Upper lobe of left lung (tissue), 6 donors: ENCODE measurements around the gene MRPS15. TPM values are rescaled to one million over a fixed set of nuclear protein-coding genes. Genes with fewer than 3 reads are reported as not detected.
"Not testable (repeated sequence)": the region's sequence is repeated elsewhere in the genome, so short reads cannot be mapped to it uniquely, and the experiment has no call there.

Source experiments
- ATAC-seq, 2 donors: fragments of 200-7000 bp; cut with Tn5 transposase; one replicate each; pipeline ENCODE4 v1.9.1; 2022; ENCODE audit warnings: mild to moderate bottlenecking in 2 of 2, moderate library complexity in 2 of 2; ENCODE audit not compliant: low FRiP score in 2 of 2
- DNase-seq, 2 donors: peaks; one replicate each; pipeline ENCODE4 v3.0.0-alpha.2; 2019 to 2020
- H3K27ac ChIP-seq, 4 donors: fragments of 200-600 bp; sonication (generic); one replicate each; pipeline ENCODE4 v1.5.1; 2016 to 2019
- H3K27me3 ChIP-seq, 4 donors: fragments of 200-600 bp; sonication (generic); one replicate each; pipeline ENCODE4 v1.5.1; 2017 to 2019
- H3K36me3 ChIP-seq, 4 donors: fragments of 200-600 bp; sonication (generic); one replicate each; pipeline ENCODE4 v1.5.1; 2016 to 2019
- H3K4me1 ChIP-seq, 4 donors: fragments of 200-600 bp; sonication (generic); one replicate each; pipeline ENCODE4 v1.5.1; 2018 to 2019
- H3K4me3 ChIP-seq, 4 donors: fragments of 200-600 bp; sonication (generic); one replicate each; pipeline ENCODE4 v1.5.1; 2017 to 2019; ENCODE audit warnings: mild to moderate bottlenecking in 2 of 4, moderate library complexity in 1 of 4
- H3K9me3 ChIP-seq, 4 donors: fragments of 200-600 bp; sonication (generic); one replicate each; pipeline ENCODE4 v1.5.1; 2018 to 2019
- CTCF ChIP-seq, 6 experiments: fragments of 450-650 bp in 4 of 6; fragments of 200-600 bp in 2 of 6; sonication (generic) in 2 of 6; IDR thresholded peaks; one replicate each; pipeline ENCODE4 v1.5.1; 2016 to 2019; ENCODE audit warnings: antibody characterized with exemption in 6 of 6
- EP300 ChIP-seq, 4 donors: sonication (generic); formaldehyde crosslinking; IDR thresholded peaks; one replicate each; pipeline ENCODE4 v1.5.1; 2017; ENCODE audit warnings: antibody characterized with exemption in 4 of 4, control low read depth in 2 of 4
- POLR2A ChIP-seq, 4 donors: fragments of 450-650 bp; IDR thresholded peaks; one replicate each; pipeline ENCODE4 v1.5.1; 2016 to 2017; ENCODE audit warnings: antibody characterized with exemption in 4 of 4, mild to moderate bottlenecking in 2 of 4
- POLR2AphosphoS5 ChIP-seq, 2 donors: sonication (generic); formaldehyde crosslinking; IDR thresholded peaks; one replicate each; pipeline ENCODE4 v1.5.1; 2017; ENCODE audit warnings: antibody characterized with exemption in 2 of 2
- WGBS, 2 donors: methylation state at CpG; one replicate each; pipeline ENCODE4 v1.1.5; 2017 to 2018; 5-methylcytosine and 5-hydroxymethylcytosine counted together
- total RNA-seq, 6 donors: library from RNA; depleted of rRNA in 4 of 6; stranded (reverse); fragments of >200 nt in 4 of 6; gene quantifications; one replicate each; pipeline versions ENCODE4 v1.1.0 to v1.2.1, GENCODE V29; 2016 to 2021
- donor health status: DM: no; HTN: no; CAD: no; lungs with moderate emphysema.
- donor health status: DM: no; HTN: yes; CAD: no; lungs with severe emphysema.

MRPS15 gene
- 10 to 100 TPM; 43.0 to 83.6 (median 66.1) TPM for total RNA-seq

GRCh38 chr1:36463803-36464604, at the start of gene MRPS15:
TSS of gene MRPS15 (minus strand) at chr1:36464384. CDS start at chr1:36464275, 109 bp downstream.
- DNase-seq (peak; percentile 95 to 99), ATAC-seq (peak; percentile 96 to 98)
- Histone ChIP-seq H3K27me3 (no peaks in the 10 kb centered on the region), H3K9me3 (no peaks in the 10 kb centered on the region), H3K36me3 (peaks cover 4 to 46% (median 27%) of the 10 kb centered on the region in 4 donors), H3K4me3 (peak within 1 kb of the TSS; percentile 64 to 99 (median 93)), H3K4me1 (peaks cover 21 to 40% (median 24%) of the 10 kb centered on the region in 4 donors), H3K27ac (peak within 1 kb of the TSS; percentile 92 to 95 (median 94))
- 0 to 1% methylated on average over 42 to 54 of the region's 65 CpGs for WGBS, 2 donors
- TF ChIP-seq POLR2AphosphoS5 (IDR thresholded peaks at IDR 0.05) (peak; percentile 92 to 95), EP300 (IDR thresholded peaks at IDR 0.05) (peak in 1 of 4 donors; percentile 79), CTCF (IDR thresholded peaks at IDR 0.05) (no peak), POLR2A (IDR thresholded peaks at IDR 0.05) (peak; percentile 37 to 88 (median 77))

GRCh38 chr1:36512842-36513241, 48.7 kb upstream of the MRPS15 start:
- Histone ChIP-seq H3K4me3 (no peak overlapping the region), H3K27ac (no peak overlapping the region), H3K4me1 (peaks cover 0 to 11% (median 2%) of the 10 kb centered on the region in 4 donors), H3K27me3 (no peaks in the 10 kb centered on the region), H3K9me3 (no peaks in the 10 kb centered on the region), H3K36me3 (no peaks in the 10 kb centered on the region)
- 67% methylated on average over 1 of the region's 1 CpG for WGBS, 2 donors
- DNase-seq: no peak
- TF ChIP-seq POLR2A (IDR thresholded peaks at IDR 0.05) (no peak), POLR2AphosphoS5 (IDR thresholded peaks at IDR 0.05) (no peak), CTCF (IDR thresholded peaks at IDR 0.05) (no peak), EP300 (IDR thresholded peaks at IDR 0.05) (no peak)
- ATAC-seq: no peak

GRCh38 chr1:36511804-36512798, 47.9 kb upstream of the MRPS15 start:
- Histone ChIP-seq H3K27ac (no peak overlapping the region), H3K27me3 (no peaks in the 10 kb centered on the region), H3K9me3 (no peaks in the 10 kb centered on the region), H3K36me3 (no peaks in the 10 kb centered on the region), H3K4me1 (peaks cover 0 to 11% (median 2%) of the 10 kb centered on the region in 4 donors), H3K4me3 (no peak overlapping the region)
- DNase-seq (no peak), ATAC-seq (no peak)
- TF ChIP-seq EP300 (IDR thresholded peaks at IDR 0.05) (no peak), POLR2AphosphoS5 (IDR thresholded peaks at IDR 0.05) (no peak), CTCF (IDR thresholded peaks at IDR 0.05) (no peak), POLR2A (IDR thresholded peaks at IDR 0.05) (no peak)
- WGBS, 2 donors: 79 to 80% methylated on average over 13 to 15 of the region's 15 CpGs

- H3K27ac ChIP-seq, H3K27me3 ChIP-seq, H3K4me3 ChIP-seq, H3K36me3 ChIP-seq, H3K4me1 ChIP-seq, ATAC-seq, H3K9me3 ChIP-seq: not testable (repeated sequence)
- whole genome bisulfite sequencing, 2 donors: 85 to 88% methylated on average over 2 of the region's 2 CpGs
- peak in 1 of 2 donors; percentile 14 for DNase-seq
Observed at GRCh38 chr1:36511220-36511619, 47.0 kb upstream of the MRPS15 start.

- TF ChIP-seq EP300 (IDR thresholded peaks at IDR 0.05): no peak
- TF ChIP-seq POLR2A (IDR thresholded peaks at IDR 0.05): no peak
- TF ChIP-seq CTCF (IDR thresholded peaks at IDR 0.05): no peak
- no peak for TF ChIP-seq POLR2AphosphoS5 (IDR thresholded peaks at IDR 0.05)
- DNase-seq (peak in 1 of 2 donors; percentile 20), ATAC-seq (no peak)
- Histone ChIP-seq H3K27ac (no peak overlapping the region), H3K4me3 (no peak overlapping the region), H3K27me3 (no peaks in the 10 kb centered on the region), H3K9me3 (no peaks in the 10 kb centered on the region), H3K4me1 (no peaks in the 10 kb centered on the region), H3K36me3 (no peaks in the 10 kb centered on the region)
- WGBS, 2 donors: 83% methylated on average over 4 to 7 of the region's 7 CpGs
Observed at GRCh38 chr1:36510418-36510817, 46.2 kb upstream of the MRPS15 start.
